ENCODE results near the gene SPINT3.

GRCh38 chr20:45503403-45503802 lies 12.0 kb downstream of the SPINT3 start:
- TF ChIP-seq JUND (IDR thresholded peaks at IDR 0.05) (no peak), EZH2 (IDR thresholded peaks at IDR 0.05) (no peak), CTCF (IDR thresholded peaks at IDR 0.05 in 2 of 3, conservative IDR thresholded peaks at IDR 0.05 in 1 of 3; ENCODE audit: borderline replicate concordance in 1 of 3, insufficient read depth in 1 of 3, low read depth in 2 of 3, low read length in 2 of 3) (no peak), POLR2A (IDR thresholded peaks at IDR 0.05; ENCODE audit: borderline replicate concordance, extremely low read depth, insufficient read depth, insufficient read length) (no peak), POLR2AphosphoS5 (IDR thresholded peaks at IDR 0.05; ENCODE audit: low read depth, low read length) (no peak), YY1 (IDR thresholded peaks at IDR 0.05; ENCODE audit: extremely low read depth, insufficient replicate concordance, low read depth, low read length) (no peak), RAD21 (IDR thresholded peaks at IDR 0.05; ENCODE audit: low read depth) (no peak), CEBPB (IDR thresholded peaks at IDR 0.05; ENCODE audit: low read depth) (no peak), MAX (IDR thresholded peaks at IDR 0.05) (no peak), EZH2phosphoT487 (IDR thresholded peaks at IDR 0.05; ENCODE audit: borderline replicate concordance) (no peak), ZNF274 (IDR thresholded peaks at IDR 0.05; ENCODE audit: low read depth, low read length) (no peak)

Data from HCT116 (cell line).